Stimulated activated CD8-positive, alpha-beta memory T cell treated with anti-CD3 and anti-CD28 coated beads, Interleukin-12 subunit alpha, Interleukin-12 subunit beta, amount 100 ng/mL, for 24 hours (primary cell): ENCODE data around the gene ST3GAL4.
"Not testable (repeated sequence)": the region's sequence is repeated elsewhere in the genome, so short reads cannot be mapped to it uniquely, and the experiment has no call there.

Experiments used
- DNase-seq: peaks from one replicate; pipeline ENCODE4 v3.0.0-alpha.2; 2020; ENCODE audit errors: extremely low read depth

The ST3GAL4 gene

GRCh38 chr11:126346586-126346940, 8.9 kb upstream of the ST3GAL4 start:
- DNase-seq = no peak

GRCh38 chr11:126346946-126347345, 8.5 kb upstream of the ST3GAL4 start:
- DNase-seq = not testable (repeated sequence)

- DNase-seq = no peak
Observed at GRCh38 chr11:126347751-126348668, 7.5 kb upstream of the ST3GAL4 start.

GRCh38 chr11:126348806-126349582, 6.5 kb upstream of the ST3GAL4 start:
- no peak for DNase-seq

GRCh38 chr11:126350836-126351235, 4.7 kb upstream of the ST3GAL4 start:
- no peak for DNase-seq

GRCh38 chr11:126352163-126352562, 3.3 kb upstream of the ST3GAL4 start:
- DNase-seq = no peak

GRCh38 chr11:126352934-126353801, 2.3 kb upstream of the ST3GAL4 start:
- no peak for DNase-seq

GRCh38 chr11:126354631-126355323, 709 bp upstream of the ST3GAL4 start:
- no peak for DNase-seq

- DNase-seq = no peak
Observed at GRCh38 chr11:126355926-126356897, 726 bp downstream of the ST3GAL4 start.

GRCh38 chr11:126357055-126357962, 1.8 kb downstream of the ST3GAL4 start:
- DNase-seq = no peak

GRCh38 chr11:126357969-126358762, 2.7 kb downstream of the ST3GAL4 start:
- DNase-seq = no peak

GRCh38 chr11:126358763-126359160, 3.3 kb downstream of the ST3GAL4 start:
- DNase-seq = no peak

GRCh38 chr11:126359431-126360048, 4.1 kb downstream of the ST3GAL4 start:
- DNase-seq = no peak

- DNase-seq = no peak
Observed at GRCh38 chr11:126360049-126360446, 4.6 kb downstream of the ST3GAL4 start.

- DNase-seq = no peak
Observed at GRCh38 chr11:126361400-126361799, 5.9 kb downstream of the ST3GAL4 start.

GRCh38 chr11:126362879-126363655, 7.6 kb downstream of the ST3GAL4 start:
- DNase-seq = no peak

- no peak for DNase-seq
Observed at GRCh38 chr11:126363706-126364248, 8.3 kb downstream of the ST3GAL4 start.
